Lower leg skin (tissue), 4 donors: ENCODE measurements around the gene MAP7D3. TPM values are rescaled to one million over a fixed set of nuclear protein-coding genes. Genes with fewer than 3 reads are reported as not detected.

Experiments
- DNase-seq, 2 donors: peaks; one replicate each; pipeline ENCODE4 v3.0.0-alpha.2; 2019; ENCODE audit warnings: low spot score in 2 of 2
- H3K4me3 ChIP-seq: fragments of 200-600 bp; sonication (generic); 2 replicates; pipeline ENCODE4 v1.5.1; 2017; ENCODE audit warnings: mild to moderate bottlenecking, low read depth; ENCODE audit not compliant: poor library complexity, severe bottlenecking
- POLR2A ChIP-seq, 2 donors: fragments of 450-650 bp; IDR thresholded peaks; one replicate each; pipeline ENCODE4 v1.6.1; 2016 to 2017; ENCODE audit warnings: antibody characterized with exemption in 2 of 2, mild to moderate bottlenecking in 1 of 2, moderate library complexity in 1 of 2
- WGBS, 2 donors: methylation state at CpG; one replicate each; pipeline ENCODE4 v1.1.5; 2018; 5-methylcytosine and 5-hydroxymethylcytosine counted together
- intact Hi-C: fragments of 100-400 bp; cut with DNase I; formaldehyde crosslinking; loops from one replicate; pipeline ENCODE4 v1.15.0; 2023; ENCODE audit warnings: low total_unique reads
- total RNA-seq, 4 donors: library from RNA; depleted of rRNA; stranded (reverse); fragments of >200 nt; gene quantifications; one replicate each; pipeline ENCODE4 v1.1.0, GENCODE V29; 2016
- TF ChIP-seq, protein P1 (sequence below), 3 donors: fragments of 450-650 bp; IDR thresholded peaks; one replicate each; pipeline ENCODE4 v1.5.1; 2016; ENCODE audit warnings: antibody characterized with exemption in 3 of 3, mild to moderate bottlenecking in 3 of 3, moderate library complexity in 2 of 3

Gene MAP7D3
- total RNA-seq, 4 donors from 2014 or later = 4.4 to 7.6 (median 5.4) TPM

GRCh38 chrX:136260776-136261175 is 9.6 kb upstream of the MAP7D3 start:
- no peak for DNase-seq
- no peak for TF ChIP-seq POLR2A (IDR thresholded peaks at IDR 0.05)
- TF ChIP-seq, protein P1, sequence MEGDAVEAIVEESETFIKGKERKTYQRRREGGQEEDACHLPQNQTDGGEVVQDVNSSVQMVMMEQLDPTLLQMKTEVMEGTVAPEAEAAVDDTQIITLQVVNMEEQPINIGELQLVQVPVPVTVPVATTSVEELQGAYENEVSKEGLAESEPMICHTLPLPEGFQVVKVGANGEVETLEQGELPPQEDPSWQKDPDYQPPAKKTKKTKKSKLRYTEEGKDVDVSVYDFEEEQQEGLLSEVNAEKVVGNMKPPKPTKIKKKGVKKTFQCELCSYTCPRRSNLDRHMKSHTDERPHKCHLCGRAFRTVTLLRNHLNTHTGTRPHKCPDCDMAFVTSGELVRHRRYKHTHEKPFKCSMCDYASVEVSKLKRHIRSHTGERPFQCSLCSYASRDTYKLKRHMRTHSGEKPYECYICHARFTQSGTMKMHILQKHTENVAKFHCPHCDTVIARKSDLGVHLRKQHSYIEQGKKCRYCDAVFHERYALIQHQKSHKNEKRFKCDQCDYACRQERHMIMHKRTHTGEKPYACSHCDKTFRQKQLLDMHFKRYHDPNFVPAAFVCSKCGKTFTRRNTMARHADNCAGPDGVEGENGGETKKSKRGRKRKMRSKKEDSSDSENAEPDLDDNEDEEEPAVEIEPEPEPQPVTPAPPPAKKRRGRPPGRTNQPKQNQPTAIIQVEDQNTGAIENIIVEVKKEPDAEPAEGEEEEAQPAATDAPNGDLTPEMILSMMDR (IDR thresholded peaks at IDR 0.05) = no peak
- H3K4me3 ChIP-seq = no peak overlapping the region
- intact Hi-C loops = no loop called here

DNA sequence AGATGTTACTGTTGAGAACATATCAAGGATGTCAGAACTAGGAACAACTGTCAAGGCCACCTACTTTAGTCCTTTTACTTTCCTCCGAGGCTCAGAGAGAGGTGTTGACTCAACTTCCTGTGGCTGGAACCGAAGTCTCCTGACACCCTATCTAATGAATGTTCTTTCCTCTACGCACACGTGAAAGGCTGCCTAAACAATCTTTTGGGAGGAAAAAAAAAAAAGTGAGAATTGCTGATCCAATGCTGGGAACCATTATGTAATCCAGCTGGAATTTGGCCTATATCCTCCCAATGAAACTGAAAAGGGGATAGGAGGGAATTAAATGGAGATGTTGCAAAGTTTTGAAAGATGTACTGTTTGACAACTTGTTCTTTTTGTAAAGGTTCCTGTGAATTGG is 8.3 kb upstream of the MAP7D3 start:
- TF ChIP-seq, protein P1 (IDR thresholded peaks at IDR 0.05) = no peak
- no peak for TF ChIP-seq POLR2A (IDR thresholded peaks at IDR 0.05)
- 38 to 44% methylated on average over 4 of the region's 4 CpGs for whole genome bisulfite sequencing, 2 donors

GRCh38 chrX:136258951-136259350 is 7.8 kb upstream of the MAP7D3 start:
- no peak for DNase-seq
- TF ChIP-seq POLR2A (IDR thresholded peaks at IDR 0.05) = no peak
- TF ChIP-seq, protein P1 (IDR thresholded peaks at IDR 0.05) = no peak
- WGBS, 2 donors = 63 to 88% methylated on average over 1 of the region's 1 CpG
- intact Hi-C loops = no loop called here
- no peak overlapping the region for H3K4me3 ChIP-seq

More for the DNA sequence above, 8.3 kb upstream of the MAP7D3 start:
- no peak overlapping the region for H3K4me3 ChIP-seq
- no peak for DNase-seq
- intact Hi-C loops = no loop called here

GRCh38 chrX:136256026-136256425 is 4.8 kb upstream of the MAP7D3 start:
- 22 to 35% methylated on average over 7 of the region's 7 CpGs for WGBS, 2 donors
- no peak for TF ChIP-seq POLR2A (IDR thresholded peaks at IDR 0.05)
- TF ChIP-seq, protein P1 (IDR thresholded peaks at IDR 0.05) = no peak
- intact Hi-C loops = no loop called here
- no peak for DNase-seq
- H3K4me3 ChIP-seq = no peak overlapping the region

GRCh38 chrX:136255541-136255940 is 4.3 kb upstream of the MAP7D3 start:
- TF ChIP-seq POLR2A (IDR thresholded peaks at IDR 0.05) = no peak
- TF ChIP-seq, protein P1 (IDR thresholded peaks at IDR 0.05) = no peak
- DNase-seq = no peak
- intact Hi-C loops = no loop called here
- WGBS, 2 donors = 41 to 46% methylated on average over 4 to 5 of the region's 5 CpGs
- H3K4me3 ChIP-seq = no peak overlapping the region
